OCI-LY3 (cell line): Measurements from ENCODE around the gene ESYT2.
"Not testable (repeated sequence)": the region's sequence is repeated elsewhere in the genome, so short reads cannot be mapped to it uniquely, and the experiment has no call there.

Source experiments
- H2AFZ ChIP-seq: fragments of 200-600, 300-600 bp; shearing (Covaris generic); 2 replicates; pipeline ENCODE4 v1.6.0; 2014; ENCODE audit warnings: antibody characterized with exemption, low read depth, low read length
- H3K27ac ChIP-seq: fragments of 200-600, 300-600 bp; sonication (generic); 2 replicates; pipeline ENCODE4 v1.5.1; 2014; ENCODE audit warnings: mild to moderate bottlenecking, low read length, moderate library complexity, mixed read lengths
- H3K27me3 ChIP-seq: fragments of 200-600, 300-600 bp; sonication (generic); 2 replicates; pipeline ENCODE4 v1.6.1; 2014; ENCODE audit warnings: low read depth, low read length, mixed read lengths
- H3K36me3 ChIP-seq: fragments of 200-600, 300-600 bp; sonication (generic); replicated peaks from 2 replicates; pipeline ENCODE3; 2014; ENCODE audit warnings: low read depth, low read length, mixed read lengths
- H3K4me1 ChIP-seq: fragments of 300-600, 200-600 bp; sonication (generic); 2 replicates; pipeline ENCODE4 v1.6.1; 2014; ENCODE audit warnings: low read length, mixed read lengths
- H3K4me2 ChIP-seq: fragments of 200-600, 300-600 bp; sonication (generic); 2 replicates; pipeline ENCODE4 v1.6.1; 2014; ENCODE audit warnings: low read length, mixed read lengths
- H3K4me3 ChIP-seq: fragments of 300-600, 200-600 bp; sonication (generic); 2 replicates; pipeline ENCODE4 v1.5.1; 2014; ENCODE audit warnings: antibody characterized with exemption, mild to moderate bottlenecking, low read length, moderate library complexity
- H3K79me2 ChIP-seq: fragments of 300-600, 200-600 bp; shearing (Covaris generic); 2 replicates; pipeline ENCODE4 v1.6.1; 2014; ENCODE audit warnings: mild to moderate bottlenecking, low read length, mixed read lengths
- H3K9ac ChIP-seq: fragments of 300-600, 200-600 bp; shearing (Covaris generic); 2 replicates; pipeline ENCODE4 v1.6.0; 2014; ENCODE audit warnings: mild to moderate bottlenecking, low read length, moderate library complexity
- H3K9me3 ChIP-seq: fragments of 200-600, 300-600 bp; shearing (Covaris generic); 2 replicates; pipeline ENCODE4 v1.6.1; 2014; ENCODE audit warnings: low read length, mixed read lengths; ENCODE audit not compliant: insufficient read depth
- H4K20me1 ChIP-seq: fragments of 200-600, 300-600 bp; sonication (generic); 2 replicates; pipeline ENCODE4 v1.6.1; 2016; ENCODE audit warnings: low read length, mixed read lengths; ENCODE audit not compliant: insufficient read depth
- EZH2phosphoT487 ChIP-seq: fragments of 200-600 bp; shearing (Covaris generic); IDR thresholded peaks from 2 replicates; pipeline ENCODE4 v1.6.1; 2018; ENCODE audit warnings: antibody characterized with exemption, mixed run types, low read depth
- TF ChIP-seq, protein P1 (sequence below): fragments of 200-600, 300-600 bp; sonication (generic); IDR thresholded peaks from 2 replicates; pipeline ENCODE4 v1.5.1; 2014; ENCODE audit warnings: antibody characterized with exemption, low read length, low read depth

ESYT2 gene, protein sequence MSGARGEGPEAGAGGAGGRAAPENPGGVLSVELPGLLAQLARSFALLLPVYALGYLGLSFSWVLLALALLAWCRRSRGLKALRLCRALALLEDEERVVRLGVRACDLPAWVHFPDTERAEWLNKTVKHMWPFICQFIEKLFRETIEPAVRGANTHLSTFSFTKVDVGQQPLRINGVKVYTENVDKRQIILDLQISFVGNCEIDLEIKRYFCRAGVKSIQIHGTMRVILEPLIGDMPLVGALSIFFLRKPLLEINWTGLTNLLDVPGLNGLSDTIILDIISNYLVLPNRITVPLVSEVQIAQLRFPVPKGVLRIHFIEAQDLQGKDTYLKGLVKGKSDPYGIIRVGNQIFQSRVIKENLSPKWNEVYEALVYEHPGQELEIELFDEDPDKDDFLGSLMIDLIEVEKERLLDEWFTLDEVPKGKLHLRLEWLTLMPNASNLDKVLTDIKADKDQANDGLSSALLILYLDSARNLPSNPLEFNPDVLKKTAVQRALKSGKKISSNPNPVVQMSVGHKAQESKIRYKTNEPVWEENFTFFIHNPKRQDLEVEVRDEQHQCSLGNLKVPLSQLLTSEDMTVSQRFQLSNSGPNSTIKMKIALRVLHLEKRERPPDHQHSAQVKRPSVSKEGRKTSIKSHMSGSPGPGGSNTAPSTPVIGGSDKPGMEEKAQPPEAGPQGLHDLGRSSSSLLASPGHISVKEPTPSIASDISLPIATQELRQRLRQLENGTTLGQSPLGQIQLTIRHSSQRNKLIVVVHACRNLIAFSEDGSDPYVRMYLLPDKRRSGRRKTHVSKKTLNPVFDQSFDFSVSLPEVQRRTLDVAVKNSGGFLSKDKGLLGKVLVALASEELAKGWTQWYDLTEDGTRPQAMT

DNA sequence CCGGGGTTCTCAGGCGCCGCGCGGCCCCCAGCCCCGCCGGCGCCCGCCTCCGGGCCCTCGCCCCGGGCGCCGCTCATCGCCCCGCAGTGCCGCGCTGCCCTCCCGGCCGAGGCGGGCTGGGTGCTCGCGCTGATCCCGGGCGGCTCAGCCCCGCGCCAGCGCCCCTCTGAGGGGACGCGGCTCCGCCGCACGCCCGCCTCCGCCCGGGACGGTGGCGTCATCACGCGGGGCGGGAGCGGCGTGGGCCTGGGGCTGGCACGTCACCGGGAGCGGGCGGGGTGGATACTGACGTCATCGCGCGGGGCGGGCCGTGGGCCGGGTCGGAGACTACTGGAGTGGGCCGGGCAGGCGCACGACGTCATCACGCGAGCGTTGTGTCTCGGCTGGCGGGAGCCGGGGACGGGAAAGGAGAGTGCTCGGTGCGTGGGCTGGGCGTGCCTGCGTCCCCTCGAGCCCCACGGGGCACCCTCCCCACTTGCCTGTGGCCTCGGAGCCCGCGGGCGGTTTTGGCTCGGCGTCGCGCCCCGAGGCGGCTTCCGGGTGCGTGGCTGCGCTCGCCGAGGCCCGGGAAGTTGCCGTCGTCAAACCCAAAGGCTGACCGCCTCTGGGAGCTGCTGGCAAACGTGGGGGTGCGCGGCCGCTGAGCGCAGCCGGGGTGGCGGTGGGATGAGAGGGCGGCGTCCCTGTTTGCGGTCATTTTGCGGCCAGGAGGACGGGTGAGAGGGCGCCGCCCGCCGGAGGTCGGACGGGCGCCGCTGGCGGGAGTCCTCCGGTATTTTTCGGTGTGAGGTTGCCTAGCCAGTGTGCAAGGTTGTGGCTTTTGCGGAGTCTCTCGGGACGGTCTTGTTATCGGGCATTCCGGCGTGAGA, at the start of gene ESYT2:
TSS of gene ESYT2 (minus strand) at position 168 of the 869 bp plus-strand sequence. CDS start at position 77, 91 bp downstream.
- Histone ChIP-seq H3K4me3 (peak within 1 kb of the TSS; percentile 83), H3K4me1 (peaks cover 21% of the 10 kb centered on the region), H3K36me3 (no peaks in the 10 kb centered on the region), H3K27ac (peak within 1 kb of the TSS; percentile 67), H2AFZ (peak within 1 kb of the TSS; percentile 57), H3K79me2 (peaks cover 34% of the 10 kb centered on the region), H4K20me1 (peaks cover 15% of the 10 kb centered on the region), H3K9ac (peak within 1 kb of the TSS; percentile 82), H3K9me3 (no peaks in the 10 kb centered on the region), H3K27me3 (peaks cover 12% of the 10 kb centered on the region; the same call in 1 of the 2 replicates), H3K4me2 (peak within 1 kb of the TSS; percentile 85)
- TF ChIP-seq EZH2phosphoT487: no peak
- TF ChIP-seq, protein P1, sequence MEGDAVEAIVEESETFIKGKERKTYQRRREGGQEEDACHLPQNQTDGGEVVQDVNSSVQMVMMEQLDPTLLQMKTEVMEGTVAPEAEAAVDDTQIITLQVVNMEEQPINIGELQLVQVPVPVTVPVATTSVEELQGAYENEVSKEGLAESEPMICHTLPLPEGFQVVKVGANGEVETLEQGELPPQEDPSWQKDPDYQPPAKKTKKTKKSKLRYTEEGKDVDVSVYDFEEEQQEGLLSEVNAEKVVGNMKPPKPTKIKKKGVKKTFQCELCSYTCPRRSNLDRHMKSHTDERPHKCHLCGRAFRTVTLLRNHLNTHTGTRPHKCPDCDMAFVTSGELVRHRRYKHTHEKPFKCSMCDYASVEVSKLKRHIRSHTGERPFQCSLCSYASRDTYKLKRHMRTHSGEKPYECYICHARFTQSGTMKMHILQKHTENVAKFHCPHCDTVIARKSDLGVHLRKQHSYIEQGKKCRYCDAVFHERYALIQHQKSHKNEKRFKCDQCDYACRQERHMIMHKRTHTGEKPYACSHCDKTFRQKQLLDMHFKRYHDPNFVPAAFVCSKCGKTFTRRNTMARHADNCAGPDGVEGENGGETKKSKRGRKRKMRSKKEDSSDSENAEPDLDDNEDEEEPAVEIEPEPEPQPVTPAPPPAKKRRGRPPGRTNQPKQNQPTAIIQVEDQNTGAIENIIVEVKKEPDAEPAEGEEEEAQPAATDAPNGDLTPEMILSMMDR: peak; percentile 36

DNA sequence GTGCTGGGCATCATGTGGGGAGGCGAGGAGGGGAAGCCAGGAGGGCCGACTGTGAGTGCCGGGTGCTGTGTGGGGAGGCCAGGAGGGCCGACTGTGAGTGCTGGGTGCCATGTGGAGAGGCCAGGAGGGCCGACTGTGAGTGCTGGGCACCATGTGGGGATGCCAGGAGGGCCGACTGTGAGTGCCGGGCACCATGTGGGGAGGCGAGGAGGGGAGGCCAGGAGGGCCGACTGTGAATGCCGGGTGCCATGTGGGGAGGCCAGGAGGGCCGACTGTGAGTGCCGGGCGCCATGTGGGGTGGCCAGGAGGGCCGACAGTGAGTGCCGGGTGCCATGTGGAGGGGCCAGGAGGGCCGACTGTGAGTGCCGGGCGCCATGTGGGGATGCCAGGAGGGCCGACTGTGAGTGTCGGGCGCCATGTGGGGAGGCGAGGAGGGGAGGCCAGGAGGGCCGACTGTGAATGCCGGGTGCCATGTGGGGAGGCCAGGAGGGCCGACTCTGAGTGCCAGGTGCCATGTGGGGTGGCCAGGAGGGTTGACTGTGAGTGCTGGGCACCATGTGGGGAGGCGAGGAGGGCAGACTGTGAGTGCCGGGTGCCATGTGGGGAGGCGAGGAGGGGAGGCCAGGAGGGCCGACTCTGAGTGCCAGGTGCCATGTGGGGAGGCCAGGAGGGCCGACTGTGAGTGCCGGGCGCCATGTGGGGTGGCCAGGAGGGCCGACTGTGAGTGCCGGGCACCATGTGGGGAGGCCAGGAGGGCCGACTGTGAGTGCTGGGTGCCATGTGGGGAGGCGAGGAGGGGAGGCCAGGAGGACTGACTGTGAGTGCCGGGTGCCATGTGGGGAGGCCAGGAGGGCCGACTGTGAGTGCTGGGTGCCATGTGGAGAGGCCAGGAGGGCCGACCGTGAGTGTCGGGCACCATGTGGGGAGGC, 49.1 kb upstream of the ESYT2 start:
- H3K9ac ChIP-seq, H3K27ac ChIP-seq, H3K9me3 ChIP-seq, H2AFZ ChIP-seq, H4K20me1 ChIP-seq, H3K36me3 ChIP-seq, H3K4me1 ChIP-seq, H3K79me2 ChIP-seq, H3K27me3 ChIP-seq, H3K4me2 ChIP-seq, H3K4me3 ChIP-seq: not testable (repeated sequence)

DNA sequence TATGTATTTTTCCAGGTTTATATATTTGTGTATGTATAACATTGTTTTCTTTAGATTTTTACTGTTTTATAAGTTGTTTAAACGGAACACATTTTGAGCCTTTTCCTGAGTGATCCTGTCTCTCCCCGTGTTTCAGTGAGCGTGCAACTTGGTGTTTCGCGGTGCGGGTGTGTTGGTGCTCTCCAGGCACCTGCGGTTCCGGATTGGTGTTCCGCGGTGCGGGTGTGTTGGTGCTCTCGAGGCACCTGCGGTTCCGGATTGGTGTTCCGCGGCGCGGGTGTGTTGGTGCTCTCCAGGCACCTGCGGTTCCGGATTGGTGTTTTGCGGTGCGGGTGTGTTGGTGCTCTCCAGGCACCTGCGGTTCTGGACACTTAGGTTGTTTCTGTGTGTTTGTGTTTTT, 47.7 kb upstream of the ESYT2 start:
- Histone ChIP-seq H3K9ac (no peak overlapping the region), H2AFZ (no peak overlapping the region), H3K4me1 (no peaks in the 10 kb centered on the region), H3K4me3 (no peak overlapping the region), H3K79me2 (no peaks in the 10 kb centered on the region), H3K27me3 (no peaks in the 10 kb centered on the region), H3K36me3 (peaks cover 4% of the 10 kb centered on the region), H3K27ac (no peak overlapping the region), H3K4me2 (no peak overlapping the region), H4K20me1 (no peaks in the 10 kb centered on the region), H3K9me3 (no peaks in the 10 kb centered on the region)
- TF ChIP-seq, protein P1: no peak
- TF ChIP-seq EZH2phosphoT487: no peak

DNA sequence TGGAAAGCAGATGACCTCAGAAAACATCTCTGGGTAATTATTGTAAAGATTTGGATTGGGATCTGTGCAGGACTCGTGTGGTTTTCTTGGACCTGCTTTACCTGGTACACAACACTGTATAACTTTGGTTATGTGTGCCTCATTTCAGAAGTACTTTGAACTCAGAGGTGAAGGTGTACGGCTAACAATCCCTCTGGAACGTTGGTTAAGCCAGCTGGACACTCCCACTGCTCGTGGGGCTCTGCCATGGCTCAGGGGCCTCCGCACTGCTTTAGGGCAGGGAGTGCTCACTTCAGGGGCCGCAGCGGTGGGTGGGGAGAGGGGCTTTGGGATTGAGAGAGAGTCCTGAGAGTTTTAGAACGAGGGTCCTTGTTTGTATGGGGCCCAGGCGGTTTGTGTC, 40.6 kb upstream of the ESYT2 start:
- Histone ChIP-seq H3K4me1 (no peaks in the 10 kb centered on the region), H3K4me2 (no peak overlapping the region), H3K79me2 (peaks cover 4% of the 10 kb centered on the region), H3K9ac (no peak overlapping the region), H3K9me3 (no peaks in the 10 kb centered on the region), H3K4me3 (no peak overlapping the region), H3K27me3 (no peaks in the 10 kb centered on the region), H3K27ac (no peak overlapping the region), H2AFZ (no peak overlapping the region), H4K20me1 (no peaks in the 10 kb centered on the region), H3K36me3 (peaks cover 3% of the 10 kb centered on the region)
- TF ChIP-seq, protein P1: no peak
- TF ChIP-seq EZH2phosphoT487: no peak
